H9 (cell line): ENCODE results near the gene RAB4B. TPM values are rescaled to one million over a fixed set of nuclear protein-coding genes. Genes with fewer than 3 reads are reported as not detected.

Experiments used
- DNase-seq: peaks from one replicate; pipeline ENCODE4 v3.0.0-alpha.2; 2017
- H2AFZ ChIP-seq: one replicate; pipeline ENCODE4 v1.6.1; 2013; ENCODE audit warnings: mild to moderate bottlenecking, low read length, control low read depth, moderate library complexity
- H2AK5ac ChIP-seq: 2 replicates; pipeline ENCODE4 v1.6.1; 2013; ENCODE audit warnings: low read length, control low read depth, mixed read lengths; ENCODE audit not compliant: insufficient read length
- H2BK120ac ChIP-seq: one replicate; pipeline ENCODE4 v1.6.1; 2013; ENCODE audit warnings: low read depth, mild to moderate bottlenecking, low read length, control low read depth, inconsistent platforms; ENCODE audit not compliant: poor library complexity, severe bottlenecking
- H2BK12ac ChIP-seq: 2 replicates; pipeline ENCODE4 v1.6.1; 2013; ENCODE audit warnings: low read length, control low read depth, mixed read lengths, low read depth; ENCODE audit not compliant: insufficient read length
- H2BK15ac ChIP-seq: 2 replicates; pipeline ENCODE4 v1.6.1; 2013; ENCODE audit warnings: low read depth, low read length, control low read depth
- H2BK20ac ChIP-seq: one replicate; pipeline ENCODE4 v1.6.1; 2013; ENCODE audit warnings: low read depth, mild to moderate bottlenecking, low read length, control low read depth, inconsistent platforms; ENCODE audit not compliant: poor library complexity, severe bottlenecking
- H2BK5ac ChIP-seq: 2 replicates; pipeline ENCODE4 v1.6.1; 2013; ENCODE audit warnings: low read length, control low read depth, mixed read lengths; ENCODE audit not compliant: insufficient read length
- H3K14ac ChIP-seq: 2 replicates; pipeline ENCODE4 v1.6.1; 2013; ENCODE audit warnings: low read length, control low read depth; ENCODE audit not compliant: insufficient read depth
- H3K18ac ChIP-seq: 2 replicates; pipeline ENCODE4 v1.6.1; 2013; ENCODE audit warnings: low read depth, mild to moderate bottlenecking, mixed read lengths, low read length, control low read depth; ENCODE audit not compliant: insufficient read length
- H3K23ac ChIP-seq: 2 replicates; pipeline ENCODE4 v1.6.1; 2013; ENCODE audit warnings: low read length, control low read depth, mixed read lengths, low read depth; ENCODE audit not compliant: insufficient read length
- H3K23me2 ChIP-seq: 2 replicates; pipeline ENCODE4 v1.6.1; 2013; ENCODE audit warnings: low read depth, mild to moderate bottlenecking, mixed read lengths, low read length, control low read depth; ENCODE audit not compliant: insufficient read length, poor library complexity, severe bottlenecking
- H3K27ac ChIP-seq: 2 replicates; pipeline ENCODE4 v1.5.1; 2013; ENCODE audit warnings: low read length, control low read depth, mixed read lengths, low read depth; ENCODE audit not compliant: insufficient read length
- H3K27me3 ChIP-seq: 2 replicates; pipeline ENCODE4 v1.6.1; 2013; ENCODE audit warnings: low read length, control low read depth, inconsistent platforms; ENCODE audit not compliant: insufficient read depth
- H3K4ac ChIP-seq: 2 replicates; pipeline ENCODE4 v1.6.1; 2013; ENCODE audit warnings: low read depth, mild to moderate bottlenecking, control low read depth, inconsistent platforms, low read length, moderate library complexity
- H3K4me1 ChIP-seq: 2 replicates; pipeline ENCODE4 v1.6.1; 2013; ENCODE audit warnings: low read length, control low read depth, inconsistent platforms; ENCODE audit not compliant: insufficient read depth
- H3K4me2 ChIP-seq: 2 replicates; pipeline ENCODE4 v1.6.1; 2013; ENCODE audit warnings: low read length, control low read depth, mixed read lengths; ENCODE audit not compliant: insufficient read length, insufficient read depth
- H3K56ac ChIP-seq: 2 replicates; pipeline ENCODE4 v1.6.1; 2013; ENCODE audit warnings: low read depth, mild to moderate bottlenecking, mixed read lengths, low read length, control low read depth; ENCODE audit not compliant: insufficient read length
- H3K79me1 ChIP-seq: 2 replicates; pipeline ENCODE4 v1.6.1; 2013; ENCODE audit warnings: low read depth, mild to moderate bottlenecking, moderate library complexity, low read length, control low read depth, inconsistent platforms; ENCODE audit not compliant: insufficient read depth, poor library complexity, severe bottlenecking
- H3K79me2 ChIP-seq: 2 replicates; pipeline ENCODE4 v1.6.1; 2013; ENCODE audit warnings: low read length, control low read depth, inconsistent platforms; ENCODE audit not compliant: insufficient read depth
- H3K9ac ChIP-seq: 2 replicates; pipeline ENCODE4 v1.6.1; 2013; ENCODE audit warnings: low read length, control low read depth, mixed read lengths; ENCODE audit not compliant: insufficient read length; ENCODE audit errors: extremely low read depth
- H3K9me3 ChIP-seq: one replicate; pipeline ENCODE4 v1.6.1; 2013; ENCODE audit warnings: low read depth, low read length, inconsistent platforms; ENCODE audit not compliant: control insufficient read depth
- H3T11ph ChIP-seq: one replicate; pipeline ENCODE4 v1.6.1; 2013; ENCODE audit warnings: mild to moderate bottlenecking, low read length, control low read depth, inconsistent platforms
- H4K20me1 ChIP-seq: one replicate; pipeline ENCODE4 v1.6.1; 2013; ENCODE audit not compliant: control insufficient read depth, insufficient read length, insufficient read depth
- H4K5ac ChIP-seq: 2 replicates; pipeline ENCODE4 v1.6.1; 2013; ENCODE audit warnings: low read depth, mild to moderate bottlenecking, mixed read lengths, low read length, control low read depth; ENCODE audit not compliant: insufficient read length
- H4K8ac ChIP-seq: replicated peaks from 2 replicates; pipeline ENCODE4 v1.6.1; 2013; ENCODE audit warnings: low read length, control low read depth, mixed read lengths, low read depth; ENCODE audit not compliant: insufficient read length
- H4K91ac ChIP-seq: 2 replicates; pipeline ENCODE4 v1.6.1; 2013; ENCODE audit warnings: low read depth, mild to moderate bottlenecking, moderate library complexity, mixed read lengths, low read length, control low read depth; ENCODE audit not compliant: insufficient read length
- H3K27ac Mint-ChIP-seq, 3 experiments: 2 replicates in 2 of 3; 3 replicates in 1 of 3; pipeline ENCODE4 v1.8.0; 2020 to 2021; ENCODE audit warnings: mixed read lengths in 3 of 3, mild to moderate bottlenecking in 1 of 3, moderate library complexity in 1 of 3
- H3K27me3 Mint-ChIP-seq: 2 replicates; pipeline ENCODE4 v1.8.0; 2021; ENCODE audit warnings: low read depth, mild to moderate bottlenecking, moderate library complexity, mixed read lengths
- H3K36me3 Mint-ChIP-seq, 3 experiments: 2 replicates in 2 of 3; 3 replicates in 1 of 3; pipeline ENCODE4 v1.8.0; 2020 to 2021; ENCODE audit warnings: low read depth in 3 of 3, mixed read lengths in 3 of 3; ENCODE audit not compliant: insufficient read depth in 1 of 3
- H3K4me1 Mint-ChIP-seq, 2 experiments: 2 replicates each; pipeline ENCODE4 v1.8.0; 2020; ENCODE audit warnings: mixed read lengths in 2 of 2
- H3K4me3 Mint-ChIP-seq, 2 experiments: 2 replicates in 1 of 2; 3 replicates in 1 of 2; pipeline ENCODE4 v1.8.0; 2020 to 2021; ENCODE audit warnings: mild to moderate bottlenecking in 2 of 2, mixed read lengths in 2 of 2, moderate library complexity in 1 of 2
- H3K9me3 Mint-ChIP-seq, 2 experiments: 2 replicates in 1 of 2; 3 replicates in 1 of 2; pipeline ENCODE4 v1.8.0; 2020; ENCODE audit warnings: mild to moderate bottlenecking in 2 of 2, mixed read lengths in 2 of 2, moderate library complexity in 1 of 2
- CTCF ChIP-seq: fragments of 200-600 bp; sonication (generic); conservative IDR thresholded peaks from 3 replicates; pipeline ENCODE4 v1.8.0; 2021; ENCODE audit warnings: antibody characterized with exemption, mild to moderate bottlenecking
- WGBS: extraction: QIAGEN DNeasy Blood & Tissue Kit; methylation state at CpG from one replicate; pipeline ENCODE4 v1.1.7; 2013; ENCODE audit warnings: missing lambda C conversion rate, low lambda C conversion rate, mixed read lengths; ENCODE audit not compliant: insufficient read length; ENCODE audit errors: extremely low coverage; 5-methylcytosine and 5-hydroxymethylcytosine counted together
- total RNA-seq: library from RNA; stranded (reverse); gene quantifications from 2 replicates; pipeline ENCODE4 v1.2.1, GENCODE V29; 2021

Gene RAB4B
- total RNA-seq, 1 experiment from 2014 or later = 26.8 TPM

GRCh38 chr19:40804783-40805242 is 26.8 kb downstream of the RAB4B start:
- no peak overlapping the region for H4K5ac ChIP-seq
- H2BK20ac ChIP-seq = no peak overlapping the region
- no peaks in the 10 kb centered on the region; a peak in 2 of 5 replicates for H3K9me3 Mint-ChIP-seq
- H3K23ac ChIP-seq = no peak overlapping the region
- no peak overlapping the region for H2BK12ac ChIP-seq
- peaks cover 5% of the 10 kb centered on the region for H3K23me2 ChIP-seq
- WGBS = no CpG with 5 or more reads among the region's 7 CpGs
- no peak overlapping the region for H4K8ac ChIP-seq
- H2BK5ac ChIP-seq = no peak overlapping the region
- H2BK15ac ChIP-seq = no peak overlapping the region
- no peak overlapping the region for H2AFZ ChIP-seq
- H3K4me1 ChIP-seq = peaks cover 15% of the 10 kb centered on the region
- no peak overlapping the region for H3K14ac ChIP-seq
- H3K27me3 Mint-ChIP-seq = peaks cover 2% of the 10 kb centered on the region
- peaks cover 20% of the 10 kb centered on the region; the same call in 1 of the 2 replicates for H3K79me2 ChIP-seq
- H3K4me2 ChIP-seq = no peak overlapping the region
- no peak overlapping the region for H3K9ac ChIP-seq
- H3K27me3 ChIP-seq = no peaks in the 10 kb centered on the region
- H3K56ac ChIP-seq = no peak overlapping the region
- H3K18ac ChIP-seq = no peak overlapping the region
- DNase-seq = no peak
- H3T11ph ChIP-seq = no peak overlapping the region
- peaks cover 65 to 78% of the 10 kb centered on the region in 2 experiments for H3K4me1 Mint-ChIP-seq
- no peak overlapping the region for H3K27ac ChIP-seq
- 0 out of 5 replicates have a peak overlapping the region, but pooled peaks of 1 of the 2 experiments have one; percentile 40 for H3K4me3 Mint-ChIP-seq
- no peak overlapping the region for H2BK120ac ChIP-seq
- H3K27ac Mint-ChIP-seq = peak overlapping the region; percentile 36 to 74 (median 48); a peak in 4 of 7 replicates
- H2AK5ac ChIP-seq = no peak overlapping the region
- no peak for TF ChIP-seq CTCF
- no peak overlapping the region for H4K91ac ChIP-seq
- no peak overlapping the region for H3K4ac ChIP-seq
- peaks cover 4% of the 10 kb centered on the region for H4K20me1 ChIP-seq
- peaks cover 32 to 74% (median 58%) of the 10 kb centered on the region in 3 experiments; a peak in 6 of 7 replicates for H3K36me3 Mint-ChIP-seq
- H3K79me1 ChIP-seq = peaks cover 8% of the 10 kb centered on the region
- no peaks in the 10 kb centered on the region for H3K9me3 ChIP-seq
